ENCODE data around the gene PRKCE. TPM values are rescaled to one million over a fixed set of nuclear protein-coding genes. Genes with fewer than 3 reads are reported as not detected.
"Not testable (repeated sequence)": the region's sequence is repeated elsewhere in the genome, so short reads cannot be mapped to it uniquely, and the experiment has no call there.

Gene PRKCE
- total RNA-seq, 6 experiments from 2014 or later: 5.2 to 18.8 (median 11.0) TPM

DNA sequence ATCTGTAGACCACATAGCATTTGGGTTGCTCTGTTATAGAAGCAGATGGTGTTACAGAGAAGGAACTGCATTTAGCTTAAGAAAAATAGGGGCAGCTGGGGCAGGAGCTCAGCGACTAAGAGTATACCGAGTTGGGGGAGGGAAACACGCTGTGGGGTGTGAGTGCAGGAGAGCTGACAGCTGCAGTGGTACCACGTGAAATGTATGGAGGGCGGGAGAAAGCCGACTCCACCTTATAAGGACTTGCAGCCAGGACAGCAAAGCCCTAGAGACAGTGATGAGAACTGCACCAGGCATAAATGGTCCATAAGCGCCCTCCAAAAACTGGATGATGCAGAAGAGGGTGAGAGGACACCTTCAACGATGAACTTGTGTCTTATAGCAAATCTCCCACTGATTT lies 237.6 kb downstream of the PRKCE start:
- WGBS (ENCODE audit: insufficient coverage, low coverage, low lambda C conversion rate, missing lambda C conversion rate): 72% methylated on average over 8 of the region's 8 CpGs
- no peaks in the 10 kb centered on the region for H3K9me3 ChIP-seq
- DNase-seq: no peak
- no peaks in the 10 kb centered on the region for H3K27me3 ChIP-seq
- H3K4me1 ChIP-seq: peaks cover 0 to 6% (median 2%) of the 10 kb centered on the region in 4 donors
- no peak overlapping the region for H3K27ac ChIP-seq
- peak in 2 of 4 donors; percentile 12 to 36 for ATAC-seq
- no peaks in the 10 kb centered on the region for H3K36me3 ChIP-seq
- no peak overlapping the region for H3K4me3 ChIP-seq
- intact Hi-C loops (cut with DNase I): no loop called here
- TF ChIP-seq POLR2A (IDR thresholded peaks at IDR 0.05) (no peak), CTCF (IDR thresholded peaks at IDR 0.05) (peak in 1 of 4 donors; percentile 9)

GRCh38 chr2:45889620-45890370 lies 238.3 kb downstream of the PRKCE start:
- ATAC-seq (peak; percentile 40 to 79 (median 62)), DNase-seq (no peak)
- intact Hi-C loops (cut with DNase I): no loop called here
- no peak overlapping the region for H3K4me3 ChIP-seq
- peaks cover 0 to 6% (median 2%) of the 10 kb centered on the region in 4 donors for H3K4me1 ChIP-seq
- no peak for TF ChIP-seq CTCF (IDR thresholded peaks at IDR 0.05)
- no peak for TF ChIP-seq POLR2A (IDR thresholded peaks at IDR 0.05)
- no peaks in the 10 kb centered on the region for H3K36me3 ChIP-seq
- no peaks in the 10 kb centered on the region for H3K27me3 ChIP-seq
- 33% methylated on average over 7 of the region's 7 CpGs for WGBS (ENCODE audit: insufficient coverage, low coverage, low lambda C conversion rate, missing lambda C conversion rate)
- H3K9me3 ChIP-seq: no peaks in the 10 kb centered on the region
- H3K27ac ChIP-seq: peak overlapping the region in 1 of 3 donors; percentile 38

- H3K4me1 ChIP-seq; DNase-seq; H3K27ac ChIP-seq; intact Hi-C loops (cut with DNase I); H3K36me3 ChIP-seq; H3K9me3 ChIP-seq; H3K27me3 ChIP-seq; H3K4me3 ChIP-seq: not testable (repeated sequence)
- peak in 1 of 4 donors; percentile 41 for ATAC-seq
- 75% methylated on average over 6 of the region's 6 CpGs for WGBS (ENCODE audit: insufficient coverage, low coverage, low lambda C conversion rate, missing lambda C conversion rate)
These were observed 238.8 kb downstream of the PRKCE start for GRCh38 chr2:45890371-45890646.

GRCh38 chr2:45890819-45891218 lies 239.3 kb downstream of the PRKCE start:
- Histone ChIP-seq H3K36me3 (no peaks in the 10 kb centered on the region), H3K27me3 (no peaks in the 10 kb centered on the region), H3K4me3 (no peak overlapping the region), H3K4me1 (peaks cover 0 to 6% (median 2%) of the 10 kb centered on the region in 4 donors), H3K9me3 (no peaks in the 10 kb centered on the region), H3K27ac (no peak overlapping the region)
- 16% methylated on average over 5 of the region's 5 CpGs for WGBS (ENCODE audit: insufficient coverage, low coverage, low lambda C conversion rate, missing lambda C conversion rate)
- TF ChIP-seq POLR2A (IDR thresholded peaks at IDR 0.05) (no peak), CTCF (IDR thresholded peaks at IDR 0.05) (no peak)
- DNase-seq (no peak), ATAC-seq (peak; percentile 47 to 74 (median 52))
- intact Hi-C loops (cut with DNase I): no loop called here

DNA sequence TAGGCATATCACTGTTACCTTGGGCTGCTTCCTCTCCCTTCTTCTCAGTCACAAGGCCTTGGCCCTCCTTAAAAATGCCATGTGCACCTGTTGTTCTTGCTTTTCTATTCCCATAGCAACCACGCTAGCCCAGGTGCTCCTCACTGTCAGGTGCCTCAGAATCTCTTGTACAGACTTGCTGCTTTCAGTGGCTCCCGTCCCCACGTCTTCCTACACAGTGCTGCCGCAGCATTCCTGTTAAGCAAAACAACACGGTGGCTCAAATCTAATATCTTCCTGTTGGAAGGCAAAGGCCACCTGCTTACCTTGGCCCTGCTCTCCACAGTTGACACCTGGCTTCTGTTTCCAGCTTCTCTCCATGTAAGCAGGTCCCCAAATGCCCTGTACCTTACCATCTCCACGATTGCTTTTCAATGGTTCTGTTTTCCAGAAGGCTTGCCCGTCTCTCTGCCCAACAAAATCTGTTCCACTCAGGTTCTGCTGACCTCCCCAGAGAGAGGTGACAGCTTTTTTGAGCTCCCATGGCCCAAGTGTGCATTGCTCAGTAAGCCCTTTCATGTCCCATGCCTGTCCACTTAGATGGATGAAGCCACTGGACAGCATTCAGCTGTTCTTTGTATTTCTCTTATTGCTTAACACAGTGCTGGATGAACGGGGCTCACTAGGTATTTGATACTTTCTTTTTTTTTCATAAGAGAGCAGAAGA lies 240.4 kb downstream of the PRKCE start:
- Histone ChIP-seq H3K27me3 (no peaks in the 10 kb centered on the region), H3K36me3 (no peaks in the 10 kb centered on the region), H3K9me3 (no peaks in the 10 kb centered on the region), H3K4me3 (no peak overlapping the region), H3K4me1 (peaks cover 0 to 6% (median 2%) of the 10 kb centered on the region in 4 donors), H3K27ac (no peak overlapping the region)
- DNase-seq: no peak
- TF ChIP-seq CTCF (IDR thresholded peaks at IDR 0.05) (no peak), POLR2A (IDR thresholded peaks at IDR 0.05) (no peak)
- 73% methylated on average over 8 of the region's 8 CpGs for WGBS (ENCODE audit: insufficient coverage, low coverage, low lambda C conversion rate, missing lambda C conversion rate)
- intact Hi-C loops (cut with DNase I): no loop called here
- no peak for ATAC-seq
